Hematopoietic multipotent progenitor cell treated with erythropoietin and hydrocortisone succinate and interleukin-3 and kit ligand, for 4 days (in vitro differentiated cells): Measurements from ENCODE around the gene LRG1.

Experiments
- DNase-seq: peaks from one replicate; pipeline ENCODE4 v3.0.0-alpha.2; 2015

LRG1 gene

DNA sequence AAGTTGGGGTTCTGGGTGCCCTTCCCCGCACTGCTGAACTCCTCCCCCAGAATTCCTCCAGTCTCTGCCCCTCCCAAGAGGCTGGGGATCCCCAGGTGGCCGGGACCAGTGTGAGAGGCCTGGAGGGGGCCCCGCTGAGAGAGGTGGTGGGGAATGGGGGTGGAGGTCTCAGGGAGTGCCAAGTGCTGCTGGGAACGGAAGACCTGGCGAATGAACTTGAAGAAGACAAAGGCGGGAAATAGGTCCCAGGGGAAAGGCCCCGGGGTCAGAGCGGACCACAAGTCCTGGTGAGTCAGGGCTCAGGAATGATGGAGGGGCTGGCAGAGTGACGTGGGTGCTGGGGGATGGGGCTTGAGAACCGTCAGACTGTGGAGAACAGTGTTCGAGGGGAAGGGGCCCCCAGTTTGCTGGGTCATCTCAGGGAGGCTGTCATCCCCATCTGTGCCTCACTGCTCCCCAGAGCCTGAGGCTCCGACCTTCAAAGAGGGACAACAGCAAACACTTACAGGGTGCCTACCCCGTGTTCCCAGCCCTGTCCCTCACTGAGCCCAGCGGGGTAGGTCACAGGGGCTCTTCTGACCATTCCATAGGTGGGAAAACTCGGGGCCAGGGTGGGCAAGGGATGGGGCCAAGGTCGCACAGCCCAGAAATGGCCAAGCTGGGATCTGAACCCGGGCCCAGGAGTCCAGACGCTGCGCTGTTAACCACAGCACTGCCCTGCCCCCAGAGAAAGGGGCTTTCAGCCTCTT, 35.6 kb upstream of the LRG1 start:
- peak; percentile 2 for DNase-seq

DNA sequence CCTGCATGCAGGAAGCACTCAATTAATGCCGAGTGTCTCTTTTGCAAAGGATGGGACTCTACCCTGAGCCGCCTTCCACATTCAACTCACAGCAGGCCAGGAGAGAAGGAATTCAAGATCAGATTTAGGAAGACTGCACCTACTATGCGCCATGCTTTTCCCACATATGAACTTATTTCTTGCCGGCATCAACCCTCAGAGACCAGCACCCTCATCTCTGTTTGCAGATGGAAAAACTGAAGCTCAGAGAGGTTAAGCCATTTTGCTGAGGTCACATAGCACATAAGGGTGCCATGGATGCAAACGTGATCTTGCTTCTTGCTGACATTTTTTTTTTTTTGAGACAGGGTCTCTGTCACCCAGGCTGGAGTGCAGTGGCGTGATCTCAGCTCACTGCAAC, 33.8 kb upstream of the LRG1 start:
- DNase-seq, result no peak

DNA sequence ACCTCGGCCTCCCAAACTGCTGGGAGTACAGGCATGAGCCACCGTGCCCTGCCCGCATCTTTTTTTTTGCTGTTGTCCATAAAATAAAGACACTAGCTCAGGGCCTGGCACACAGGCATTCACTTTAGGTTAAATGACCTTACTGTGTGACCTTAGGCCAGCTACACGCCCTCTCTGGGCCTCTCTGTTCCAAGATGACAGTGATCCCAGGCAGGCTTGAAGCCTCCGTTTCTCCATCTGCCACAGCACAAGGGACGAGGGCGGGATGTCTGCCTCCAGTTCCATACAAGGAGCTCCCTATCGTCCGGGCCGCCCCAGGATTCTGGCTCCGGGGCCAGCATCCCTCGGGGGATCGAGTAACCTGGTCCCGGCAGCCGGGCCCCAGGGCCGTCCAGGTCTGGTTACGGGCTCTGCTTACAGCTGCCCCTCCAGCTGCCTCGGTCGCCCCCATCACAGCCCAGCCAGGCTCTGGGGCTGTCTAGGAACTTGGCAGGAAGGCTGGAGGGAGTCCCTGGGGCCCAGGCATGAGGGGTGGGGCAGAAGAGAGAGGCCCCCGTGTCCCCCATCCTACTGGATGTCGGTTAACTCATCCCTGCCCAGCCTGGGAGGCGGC, 31.6 kb upstream of the LRG1 start:
- no peak for DNase-seq

DNA sequence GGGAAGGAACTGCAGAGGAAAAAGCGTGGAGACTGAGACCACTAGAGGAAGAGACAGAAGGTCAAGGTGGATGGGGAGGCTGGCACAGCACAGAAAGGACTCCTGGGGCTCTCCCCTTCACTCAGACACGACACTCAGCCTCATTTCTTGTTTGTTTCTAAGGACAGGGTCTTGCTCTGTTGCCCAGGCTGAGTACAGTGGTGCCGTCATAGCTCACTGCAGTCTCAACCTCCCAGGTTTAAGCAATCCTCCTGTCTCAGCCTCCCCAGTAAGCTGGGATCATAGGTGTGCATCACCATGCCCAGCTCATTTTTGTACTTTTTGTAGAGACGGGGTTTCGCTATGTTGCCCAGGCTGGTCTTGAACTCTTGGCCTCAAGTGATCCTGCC, 31.1 kb upstream of the LRG1 start:
- no peak for DNase-seq

DNA sequence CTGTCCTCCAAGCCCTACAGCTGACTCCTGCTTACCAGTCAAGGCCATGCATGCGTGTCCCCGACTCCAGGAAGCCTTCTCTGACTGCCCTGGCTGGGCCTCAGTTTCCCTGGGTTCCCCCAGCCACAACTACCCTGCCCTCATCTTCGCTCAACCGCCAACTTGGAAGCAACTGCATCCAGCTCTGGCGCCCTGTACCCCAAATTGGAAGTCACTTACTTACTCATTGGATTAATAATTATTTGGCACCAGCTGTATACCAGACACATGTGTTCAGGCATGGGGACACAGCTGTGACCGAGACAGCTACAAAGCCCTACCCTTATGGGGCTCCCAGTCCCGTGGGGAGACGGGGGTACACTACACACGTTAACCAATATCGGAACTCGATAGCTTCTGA, 30.6 kb upstream of the LRG1 start:
- no peak for DNase-seq

DNA sequence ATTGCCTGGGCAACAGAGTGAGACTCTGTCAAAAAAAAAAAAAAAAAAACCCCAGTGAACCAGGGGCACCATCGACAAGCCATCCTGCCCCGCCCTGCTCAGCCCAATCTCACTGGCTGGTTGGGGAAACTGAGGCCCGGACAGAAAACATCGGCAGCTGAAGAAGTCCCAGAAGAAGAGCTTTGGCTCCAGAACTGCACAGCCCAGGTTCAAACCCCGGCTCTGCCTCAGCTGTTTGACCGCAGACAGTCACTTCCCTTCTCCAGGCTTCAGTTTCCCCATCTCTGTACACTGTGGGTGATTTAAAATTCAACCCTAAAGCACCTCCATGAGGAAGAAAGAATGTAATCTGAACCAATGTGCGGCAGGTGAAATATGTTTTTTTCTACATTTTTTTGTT, 29.1 kb upstream of the LRG1 start:
- DNase-seq, result peak; percentile 65

DNA sequence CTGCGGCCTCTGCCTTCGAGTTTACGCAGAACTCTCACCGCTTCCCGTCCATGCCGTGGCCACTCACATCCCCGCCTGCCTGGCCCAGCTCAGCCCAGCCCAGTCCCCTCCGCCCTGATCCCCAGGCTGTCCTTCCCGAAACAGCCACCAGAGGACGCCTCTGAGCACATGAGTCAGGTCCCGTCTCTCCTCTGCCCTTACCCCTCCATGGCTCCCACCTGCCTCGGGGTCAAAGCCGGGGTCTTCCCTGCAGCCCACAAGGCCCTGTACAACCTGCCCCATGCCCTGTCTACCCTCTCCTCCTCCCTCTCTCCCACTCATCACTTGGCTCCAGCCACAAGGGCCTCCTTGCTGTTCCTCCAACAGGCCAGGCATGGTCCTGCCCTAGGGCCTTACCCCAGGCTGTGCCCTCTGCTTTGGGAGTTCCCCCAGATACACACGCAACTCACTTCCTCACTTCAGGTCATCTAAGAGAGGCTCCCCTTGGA, 27.8 kb upstream of the LRG1 start:
- peak; percentile 70 for DNase-seq

DNA sequence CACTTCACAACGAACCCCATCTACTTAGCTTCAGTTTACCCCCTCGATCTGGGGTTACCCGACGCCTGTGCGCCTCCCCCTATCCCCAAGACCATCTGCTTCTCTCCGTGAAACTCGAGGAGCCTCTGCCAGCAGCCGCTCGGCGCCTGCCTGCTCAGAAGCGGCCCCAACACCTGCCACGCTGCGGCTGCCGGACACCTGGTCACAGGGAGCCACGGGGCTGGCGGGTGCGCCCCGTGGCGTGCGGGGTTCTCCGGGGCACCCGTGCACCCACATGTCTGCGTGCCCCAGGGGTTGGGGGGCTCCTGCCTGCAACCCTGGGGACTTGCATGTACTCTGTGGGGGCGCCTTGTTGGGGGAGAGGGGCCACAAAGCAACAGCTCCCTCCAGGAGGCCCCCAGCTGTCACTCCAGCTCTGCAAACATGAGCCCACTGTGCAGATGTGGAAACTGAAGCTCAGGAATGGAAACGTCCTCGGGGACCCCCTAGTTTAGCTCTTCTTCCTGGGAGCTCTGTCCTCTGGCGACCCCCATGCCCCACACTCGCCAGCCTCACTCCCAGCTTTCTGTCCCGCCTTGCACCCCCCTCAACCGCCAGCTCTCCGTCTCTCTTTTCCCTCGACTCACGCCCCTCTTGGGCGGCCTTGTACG, 26.7 kb upstream of the LRG1 start:
- DNase-seq, result no peak

DNA sequence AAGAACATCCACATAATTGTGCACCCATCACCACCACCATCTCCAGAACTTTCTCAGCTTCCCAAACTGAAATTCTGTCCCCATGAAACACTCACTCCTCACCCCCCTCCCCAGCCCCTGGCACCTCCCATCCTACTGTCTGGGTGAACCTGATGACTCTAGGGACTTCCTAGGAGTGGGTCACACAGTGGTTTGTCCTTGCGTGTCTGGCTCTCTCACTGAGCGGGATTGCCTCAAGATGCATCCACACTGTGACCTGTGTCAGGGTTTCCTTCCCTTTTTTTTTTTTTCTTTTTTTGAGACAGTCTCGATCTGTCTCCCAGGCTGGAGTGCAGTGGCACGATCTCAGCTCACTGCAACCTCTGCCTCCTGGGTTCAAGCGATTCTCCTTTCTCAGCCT, 23.7 kb upstream of the LRG1 start:
- DNase-seq, result peak; percentile 50

DNA sequence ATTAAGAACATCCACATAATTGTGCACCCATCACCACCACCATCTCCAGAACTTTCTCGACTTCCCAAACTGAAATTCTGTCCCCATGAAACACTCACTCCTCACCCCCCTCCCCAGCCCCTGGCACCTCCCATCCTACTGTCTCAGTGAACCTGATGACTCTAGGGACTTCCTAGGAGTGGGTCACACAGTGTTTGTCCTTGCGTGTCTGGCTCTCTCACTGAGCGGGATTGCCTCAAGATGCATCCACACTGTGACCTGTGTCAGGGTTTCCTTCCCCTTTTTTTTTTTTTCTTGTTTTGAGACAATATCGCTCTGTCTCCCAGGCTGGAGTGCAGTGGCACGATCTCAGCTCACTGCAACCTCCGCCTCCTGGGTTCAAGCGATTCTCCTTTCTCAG, 22.2 kb upstream of the LRG1 start:
- DNase-seq, result peak; percentile 41

DNA sequence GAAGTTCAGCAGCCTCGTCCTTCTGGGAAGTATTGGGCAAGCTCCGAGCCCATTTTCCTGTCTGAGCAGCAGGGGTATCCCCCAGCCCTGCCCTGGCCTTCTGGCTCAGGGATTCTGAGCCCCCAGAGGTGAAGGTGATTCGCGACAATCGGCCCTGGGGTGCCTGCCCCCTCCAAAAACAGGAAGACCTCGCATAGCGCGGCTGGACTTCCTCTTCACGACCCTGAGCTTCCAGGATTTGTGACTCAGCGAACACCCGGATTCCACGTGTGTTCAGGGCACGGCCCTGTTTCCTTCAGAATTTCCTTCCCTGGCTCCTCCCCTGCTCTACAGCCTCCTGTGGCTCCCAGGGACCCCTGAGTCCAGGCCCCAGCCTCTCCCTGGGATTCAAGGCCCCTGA, 19.7 kb upstream of the LRG1 start, which contains the start of gene SEMA6B:
Gene SEMA6B, minus strand, starts transcription at position 116 of the 400 bp plus-strand sequence. CDS start 1,227 bp downstream, outside the sequence.
- DNase-seq, result no peak

DNA sequence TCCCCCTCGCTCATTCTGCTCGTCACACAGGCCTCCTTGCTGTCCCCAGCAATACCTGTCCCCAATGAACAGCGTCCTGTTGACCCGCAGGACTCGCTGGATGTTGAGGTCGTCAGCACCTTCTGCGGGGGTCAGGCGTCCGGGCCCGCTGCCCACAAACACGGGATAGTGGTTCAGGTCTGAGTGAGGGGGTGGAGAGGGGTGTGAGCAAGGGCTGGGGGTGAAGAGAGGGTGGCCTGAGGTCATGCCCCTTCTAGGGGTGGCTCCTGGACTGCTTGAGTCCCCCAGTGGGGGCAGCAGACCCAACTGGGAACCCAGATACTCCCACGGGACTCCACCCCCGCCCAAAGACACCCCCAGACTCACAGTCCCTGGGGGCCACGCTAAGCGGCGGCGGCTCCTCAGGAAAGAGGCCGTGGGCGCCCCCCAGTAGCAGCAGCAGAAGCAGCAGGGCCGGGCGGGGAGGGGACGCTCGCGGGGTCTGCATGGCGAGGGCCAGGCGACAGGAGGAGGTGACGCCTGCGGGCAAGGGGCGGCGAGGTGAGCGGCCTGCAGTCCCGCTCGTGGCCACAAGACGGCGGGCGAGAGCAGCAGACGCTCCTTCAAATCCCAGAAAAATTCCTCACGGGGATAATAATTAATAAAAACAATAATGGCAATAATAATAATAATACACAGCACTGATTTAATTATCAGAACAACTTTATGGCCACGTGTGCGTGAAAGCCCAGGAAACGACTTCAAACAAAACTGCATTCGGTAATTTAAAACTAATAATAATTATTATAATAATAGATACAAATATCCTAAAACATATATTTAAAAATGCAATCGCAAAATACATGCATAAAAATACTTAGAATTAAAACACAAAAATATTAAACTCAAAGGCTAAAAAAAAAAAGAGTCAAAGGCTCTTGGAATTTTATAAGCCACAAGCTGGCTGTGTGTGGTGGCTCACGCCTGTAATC, 18.4 kb upstream of the LRG1 start:
- peak; percentile 45 for DNase-seq

DNA sequence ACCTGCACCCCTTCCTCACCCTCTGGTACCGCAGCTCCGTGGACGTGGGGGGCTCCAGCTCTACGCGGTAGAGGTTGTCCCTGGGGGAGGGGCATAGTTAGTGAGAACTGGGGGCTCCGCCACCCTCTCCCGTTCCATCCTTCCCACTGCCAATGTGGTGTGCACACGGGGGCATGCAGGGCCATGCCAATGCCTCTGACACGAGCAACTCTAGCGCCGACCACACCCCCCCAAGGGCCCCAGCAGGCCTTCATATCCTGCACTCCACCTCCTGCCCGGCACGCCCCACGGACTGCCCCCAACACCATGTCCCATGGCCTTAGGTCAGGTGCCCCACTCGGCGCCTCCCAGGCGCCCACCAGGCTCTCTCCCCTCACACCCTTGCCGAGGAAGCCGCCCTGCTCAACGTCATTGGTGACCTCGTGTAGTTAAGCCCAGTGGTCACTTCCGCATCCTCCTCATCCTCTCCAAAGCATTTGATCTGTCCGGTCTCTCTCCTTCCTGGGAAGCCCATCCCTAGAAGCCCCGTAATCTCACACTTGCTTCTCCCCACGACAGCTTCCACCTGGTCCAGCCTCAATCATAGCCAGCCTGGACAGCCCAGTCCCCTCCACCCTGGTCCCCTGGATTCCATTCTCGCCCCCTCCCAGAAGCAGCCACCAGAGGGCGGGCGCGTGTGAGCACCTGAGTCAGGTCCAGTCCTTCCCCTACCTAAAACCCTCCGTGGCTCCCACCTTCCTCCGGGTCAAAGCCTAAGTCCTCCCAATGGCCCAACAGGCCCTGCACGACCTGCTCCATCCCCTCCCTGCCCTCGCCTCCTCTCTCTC, 17.5 kb upstream of the LRG1 start:
- DNase-seq, result no peak

DNA sequence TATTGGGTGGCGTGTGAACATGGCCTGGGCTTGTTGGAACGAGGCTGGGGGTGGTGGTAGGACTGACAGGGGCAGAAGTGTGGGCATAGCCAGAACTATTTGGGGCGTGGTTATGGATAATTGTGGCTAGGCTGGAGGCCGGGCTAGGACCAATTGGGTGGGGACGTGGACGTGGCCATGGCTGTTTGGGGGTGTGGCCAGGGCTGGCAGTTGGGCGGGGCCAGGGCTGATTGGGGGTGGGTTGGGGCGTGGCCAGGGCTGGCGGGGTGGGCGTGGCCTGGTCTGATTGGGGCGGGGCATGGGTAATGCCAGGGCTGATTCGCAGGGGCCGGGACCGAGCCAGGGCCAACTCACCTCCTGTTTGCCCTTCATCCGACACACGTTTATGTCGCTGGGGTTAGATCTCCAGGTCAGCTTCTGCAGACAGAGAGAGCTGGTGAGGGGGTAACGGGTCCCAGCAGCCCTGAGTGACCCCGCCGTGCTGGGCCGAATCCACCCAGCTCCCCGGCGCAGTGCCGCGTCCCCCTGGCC, 16.8 kb upstream of the LRG1 start:
- peak; percentile 88 for DNase-seq

DNA sequence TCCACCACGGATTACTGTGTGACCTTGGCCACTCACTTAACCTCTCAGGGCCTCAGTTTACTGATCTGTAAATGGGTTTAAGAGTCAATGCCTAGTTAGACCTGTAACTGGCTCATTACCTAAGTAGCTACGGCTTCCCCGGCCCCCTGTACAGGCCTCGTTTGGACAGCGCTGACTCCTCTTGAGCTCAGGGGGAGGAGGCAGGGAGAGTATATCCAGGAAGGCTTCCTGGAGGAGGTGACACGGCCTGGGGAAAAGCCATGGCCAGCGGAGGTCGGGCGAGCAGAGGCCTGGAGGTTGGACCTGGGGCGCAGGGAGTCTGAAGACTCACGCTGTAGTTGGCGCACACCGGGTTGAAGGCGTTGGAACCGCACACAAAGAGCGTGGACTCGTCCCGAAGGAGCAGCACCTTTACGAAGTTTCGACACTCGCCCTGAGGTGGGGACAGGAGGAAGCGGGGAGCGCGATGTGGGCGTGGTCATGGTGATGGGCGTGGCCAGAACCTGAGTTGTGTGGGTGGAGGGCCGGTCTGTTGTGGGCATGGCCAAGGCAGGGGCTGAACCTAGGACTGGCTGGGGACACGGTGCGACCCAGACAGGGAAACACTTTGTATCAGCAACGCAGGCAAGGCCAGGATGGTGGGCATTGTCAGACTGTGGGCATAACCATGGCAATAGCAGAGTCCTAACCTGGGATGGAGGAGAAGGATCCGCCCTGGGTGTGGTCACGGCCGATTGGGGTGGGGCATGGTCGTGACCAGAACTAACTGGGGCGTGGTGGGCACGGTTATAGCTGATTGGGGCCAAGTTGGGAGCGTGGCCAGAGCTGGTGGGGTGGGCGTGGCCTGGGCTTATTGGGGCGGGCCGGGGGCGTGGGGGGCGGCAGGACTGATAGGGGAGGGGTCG, 16.1 kb upstream of the LRG1 start:
- peak; percentile 91 for DNase-seq

DNA sequence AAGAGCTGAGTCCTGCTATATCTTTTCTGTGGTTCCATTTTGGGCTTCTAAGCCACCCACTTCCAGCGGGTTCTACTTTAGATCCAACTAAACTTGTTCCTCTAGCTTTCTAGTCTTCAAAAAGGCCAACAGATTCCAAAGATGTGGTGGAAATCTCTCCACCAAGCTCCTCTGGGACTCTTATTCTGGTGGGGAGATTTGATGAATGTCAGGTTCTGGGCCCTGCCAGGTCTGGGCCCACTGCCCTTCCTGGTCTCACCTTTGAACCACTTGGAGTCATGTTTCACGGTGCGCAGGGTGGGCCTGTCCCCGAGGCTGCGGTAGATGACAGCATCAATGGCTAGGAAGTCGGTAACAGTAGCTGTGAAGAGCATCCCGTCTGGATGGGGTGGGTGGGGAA, 14.9 kb upstream of the LRG1 start:
- DNase-seq, result no peak

DNA sequence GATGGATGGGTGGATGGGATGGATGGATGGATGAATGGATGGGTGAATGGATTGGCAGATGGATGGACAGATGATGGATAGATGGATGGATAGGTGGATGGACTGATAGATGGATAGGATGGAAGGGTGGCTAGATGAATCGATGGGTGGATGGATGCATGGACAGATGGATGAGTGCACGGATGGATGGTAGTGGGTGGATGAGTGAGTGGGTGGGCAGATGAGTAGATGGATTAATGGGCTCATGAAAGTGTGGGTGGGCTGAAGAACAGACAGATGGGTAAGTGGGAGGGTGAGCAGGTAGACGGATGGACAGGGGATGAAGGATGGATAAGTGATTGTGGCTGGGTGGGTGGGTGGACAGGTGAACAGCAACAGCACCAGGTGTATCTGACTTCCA, 13.9 kb upstream of the LRG1 start:
- no peak for DNase-seq

DNA sequence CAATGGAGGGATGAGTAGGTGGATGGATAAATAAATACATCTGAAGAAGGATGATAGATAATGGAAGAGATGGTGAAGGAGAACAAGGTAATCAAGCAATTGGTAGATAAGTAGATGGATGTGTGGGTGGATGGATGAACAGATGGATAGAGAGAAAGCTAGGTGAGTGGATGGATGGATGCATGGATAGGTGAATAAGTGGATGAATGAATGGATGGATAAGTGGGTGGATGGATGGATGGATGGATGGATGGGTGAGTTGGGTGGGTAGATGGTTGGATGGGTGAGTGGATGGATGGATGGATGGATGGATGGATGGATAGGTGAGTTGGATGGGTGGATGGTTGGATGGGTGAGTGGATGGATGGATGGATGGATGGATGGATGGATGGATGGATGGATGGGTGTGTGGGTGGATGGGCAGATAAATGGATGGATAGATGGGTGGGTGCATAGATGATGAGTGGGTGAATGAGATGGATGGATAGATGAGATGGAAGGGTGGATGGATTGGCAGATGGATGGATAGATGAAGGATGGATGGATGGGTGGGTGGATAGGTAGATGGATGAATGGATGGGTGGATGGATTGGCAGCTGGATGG, 13.4 kb upstream of the LRG1 start:
- DNase-seq, result no peak

DNA sequence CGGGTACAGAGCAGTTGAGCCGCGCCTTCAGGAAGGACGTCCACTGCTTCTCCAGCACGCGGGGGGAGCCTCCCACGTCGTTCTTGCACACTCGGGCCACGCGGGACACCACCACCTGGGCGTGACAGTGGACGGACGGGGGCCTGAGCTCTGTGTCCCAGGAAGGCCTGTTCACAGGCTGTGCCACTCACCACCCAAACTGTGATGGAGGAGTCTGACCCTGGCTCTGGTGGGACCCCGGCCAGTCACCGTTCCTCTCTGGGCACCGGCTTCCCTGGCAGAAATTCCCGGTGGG, 12.6 kb upstream of the LRG1 start:
- DNase-seq, result no peak

DNA sequence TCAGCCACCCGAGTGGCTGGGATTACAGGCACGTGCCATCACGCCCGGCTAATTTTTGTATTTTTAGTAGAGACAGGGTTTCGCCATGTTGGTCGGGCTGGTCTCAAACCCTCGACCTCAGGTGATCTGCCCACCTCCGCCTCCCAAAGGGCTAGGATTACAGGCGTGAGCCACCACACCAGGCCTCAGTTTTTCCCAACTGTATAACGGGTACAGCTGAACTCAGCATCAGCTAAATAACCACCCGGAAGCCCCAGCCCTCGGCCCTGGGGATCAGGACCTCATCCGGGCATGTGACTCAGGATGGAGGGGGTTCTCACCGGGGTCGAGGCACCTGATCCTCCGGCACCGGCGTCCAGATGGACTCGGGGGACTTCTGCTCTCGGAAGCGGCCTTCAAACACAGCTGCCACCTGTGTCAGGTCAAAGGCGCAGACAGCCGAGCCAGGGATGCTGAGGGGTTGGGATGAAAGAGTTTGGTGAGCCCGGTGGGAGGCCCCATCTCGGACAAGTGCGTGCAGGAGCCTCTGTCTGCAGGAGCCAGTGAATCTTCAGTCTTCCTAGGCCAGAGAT, 10.7 kb upstream of the LRG1 start:
- no peak for DNase-seq
